GM12874 (cell line): ENCODE measurements around the gene ALDH1A3.

Source experiments
- TF ChIP-seq, protein P1 (sequence below): IDR thresholded peaks from 2 replicates; pipeline ENCODE4 v1.5.1; 2011; ENCODE audit warnings: low read depth, mild to moderate bottlenecking, control low read depth, low read length, moderate library complexity; ENCODE audit not compliant: insufficient read depth

Gene ALDH1A3

DNA sequence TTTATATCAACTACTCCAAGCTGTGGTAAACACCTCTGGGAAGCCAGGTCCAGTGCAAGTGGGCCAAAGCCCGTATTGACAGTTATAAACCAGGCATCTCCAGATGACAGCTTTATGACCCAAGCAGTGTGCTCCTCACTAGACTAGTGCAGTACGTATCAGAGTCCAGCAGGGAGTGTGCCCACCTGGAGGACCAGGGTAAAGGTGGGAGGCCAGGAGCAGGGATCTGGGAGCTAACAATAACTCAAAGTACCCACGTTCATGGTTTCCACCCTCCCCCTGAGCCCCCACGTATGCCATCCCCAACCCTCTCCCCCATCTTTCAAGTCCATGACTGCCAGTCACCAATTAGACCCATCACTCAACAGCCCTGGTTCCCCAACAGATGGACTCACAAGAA is 27.0 kb upstream of the ALDH1A3 start:
- TF ChIP-seq, protein P1, sequence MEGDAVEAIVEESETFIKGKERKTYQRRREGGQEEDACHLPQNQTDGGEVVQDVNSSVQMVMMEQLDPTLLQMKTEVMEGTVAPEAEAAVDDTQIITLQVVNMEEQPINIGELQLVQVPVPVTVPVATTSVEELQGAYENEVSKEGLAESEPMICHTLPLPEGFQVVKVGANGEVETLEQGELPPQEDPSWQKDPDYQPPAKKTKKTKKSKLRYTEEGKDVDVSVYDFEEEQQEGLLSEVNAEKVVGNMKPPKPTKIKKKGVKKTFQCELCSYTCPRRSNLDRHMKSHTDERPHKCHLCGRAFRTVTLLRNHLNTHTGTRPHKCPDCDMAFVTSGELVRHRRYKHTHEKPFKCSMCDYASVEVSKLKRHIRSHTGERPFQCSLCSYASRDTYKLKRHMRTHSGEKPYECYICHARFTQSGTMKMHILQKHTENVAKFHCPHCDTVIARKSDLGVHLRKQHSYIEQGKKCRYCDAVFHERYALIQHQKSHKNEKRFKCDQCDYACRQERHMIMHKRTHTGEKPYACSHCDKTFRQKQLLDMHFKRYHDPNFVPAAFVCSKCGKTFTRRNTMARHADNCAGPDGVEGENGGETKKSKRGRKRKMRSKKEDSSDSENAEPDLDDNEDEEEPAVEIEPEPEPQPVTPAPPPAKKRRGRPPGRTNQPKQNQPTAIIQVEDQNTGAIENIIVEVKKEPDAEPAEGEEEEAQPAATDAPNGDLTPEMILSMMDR = no peak

DNA sequence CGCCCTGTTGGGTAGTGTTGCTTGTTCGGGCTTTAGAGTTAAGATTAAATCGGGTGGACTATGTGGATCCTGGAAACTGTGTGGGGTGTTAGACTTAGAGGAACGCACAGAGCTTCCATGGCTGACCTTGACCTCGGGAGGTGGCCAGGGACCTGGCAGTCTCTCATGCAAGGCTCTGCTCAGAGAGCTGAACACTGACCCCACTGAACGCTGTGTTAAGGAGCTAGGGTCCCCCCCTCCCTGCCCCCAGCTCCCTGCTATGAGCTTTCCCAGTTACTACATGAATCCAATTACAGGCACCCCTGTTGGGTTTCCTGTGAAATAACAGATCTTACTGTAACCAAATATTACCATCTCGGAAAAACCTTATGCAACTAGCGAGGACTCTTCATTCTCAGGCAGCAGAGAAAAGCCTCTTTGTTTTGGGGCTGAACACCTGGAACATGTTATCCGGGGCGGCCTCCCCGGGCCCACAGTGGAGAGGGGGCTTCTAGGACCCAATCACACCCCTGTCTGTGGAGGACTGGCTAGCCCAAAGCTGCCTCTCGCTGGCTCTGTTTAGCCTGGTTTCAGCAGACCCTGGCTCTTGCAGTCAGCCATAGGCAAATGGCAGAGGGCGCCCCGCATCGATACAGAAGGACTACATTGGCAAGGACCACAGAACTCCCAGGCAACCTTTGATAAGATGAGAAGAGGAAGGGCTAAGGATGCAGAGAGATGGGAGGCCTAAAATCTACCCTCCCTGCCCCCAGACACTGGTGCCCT is 25.8 kb upstream of the ALDH1A3 start:
- TF ChIP-seq, protein P1 = no peak

DNA sequence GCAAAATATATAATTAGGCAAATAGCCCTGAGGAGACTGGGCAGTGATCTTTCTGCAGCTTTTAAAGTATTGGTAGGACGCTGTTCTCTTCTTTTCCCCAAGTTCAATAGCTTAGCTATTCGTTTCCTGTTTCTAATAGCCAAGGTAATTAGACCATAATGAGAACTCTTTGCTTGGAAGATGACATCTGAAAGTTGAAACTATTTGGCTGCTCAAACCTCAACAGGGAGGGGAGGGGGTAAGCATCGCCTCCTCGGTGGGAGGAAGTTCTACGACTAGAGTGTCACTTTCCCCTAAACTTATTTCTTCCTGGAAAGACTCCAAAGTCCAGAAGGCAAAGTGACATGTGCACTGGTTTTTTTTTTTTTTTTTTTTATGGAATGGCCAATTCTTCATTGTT is 22.8 kb upstream of the ALDH1A3 start:
- TF ChIP-seq, protein P1 = no peak

DNA sequence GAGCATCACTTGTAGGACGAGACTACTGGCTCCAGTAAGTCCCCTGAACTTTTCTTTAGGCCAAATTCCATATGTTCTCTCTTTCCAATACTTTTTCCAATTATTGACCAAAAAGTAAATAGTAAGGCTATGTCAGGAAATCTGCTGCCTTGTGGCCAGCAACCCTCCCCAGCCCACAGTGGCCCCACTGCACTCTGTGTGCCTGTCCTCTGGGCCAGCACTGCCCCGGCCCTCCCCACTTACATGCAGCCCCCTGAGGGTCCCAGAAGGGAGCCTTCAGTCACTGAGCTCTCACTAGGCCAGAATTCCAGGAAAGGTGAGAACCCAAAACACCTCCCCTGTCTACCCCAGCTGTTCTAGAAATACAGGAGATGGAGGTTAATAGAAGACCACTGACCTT is 21.3 kb upstream of the ALDH1A3 start:
- TF ChIP-seq, protein P1 = no peak

DNA sequence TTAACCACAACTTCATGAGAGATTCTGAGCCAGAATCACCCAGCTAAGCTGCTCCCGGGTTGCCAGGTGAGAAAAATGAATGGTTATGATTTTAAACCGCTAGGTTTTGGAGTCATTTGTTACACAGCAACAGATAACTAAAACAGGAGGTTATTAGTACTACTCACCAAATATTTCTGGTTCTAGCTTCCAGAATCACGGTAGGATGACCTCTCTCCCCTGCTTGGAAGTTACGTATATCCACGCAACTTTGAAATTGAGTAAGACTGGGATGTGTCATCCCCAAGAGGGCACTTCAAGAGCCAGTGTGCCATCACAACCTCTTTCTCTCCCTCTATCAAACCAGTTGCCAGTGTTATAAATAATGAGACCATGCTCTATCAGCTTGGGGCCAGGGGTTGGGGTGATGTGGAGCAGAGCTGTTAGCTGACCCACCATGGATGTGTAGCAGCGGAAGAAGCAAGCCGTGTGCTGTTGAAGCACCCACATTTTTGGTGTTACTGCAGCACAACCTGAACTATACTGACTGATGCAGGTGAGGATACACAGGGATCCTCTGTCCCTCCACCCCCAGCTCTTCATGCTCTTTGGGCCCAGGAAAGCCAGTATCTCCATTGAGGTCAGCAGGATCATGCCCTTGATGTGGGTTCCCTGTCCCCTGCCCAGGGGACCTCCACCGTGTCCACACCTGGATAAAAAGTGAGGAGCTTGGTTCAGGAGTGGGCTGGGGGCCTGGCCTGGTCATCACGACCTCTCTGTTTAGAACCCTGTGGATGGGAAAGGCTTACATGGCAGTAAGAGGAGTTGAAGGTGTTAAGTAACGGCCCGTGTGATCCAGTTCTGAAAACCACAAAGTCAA is 19.4 kb upstream of the ALDH1A3 start:
- TF ChIP-seq, protein P1 = no peak

DNA sequence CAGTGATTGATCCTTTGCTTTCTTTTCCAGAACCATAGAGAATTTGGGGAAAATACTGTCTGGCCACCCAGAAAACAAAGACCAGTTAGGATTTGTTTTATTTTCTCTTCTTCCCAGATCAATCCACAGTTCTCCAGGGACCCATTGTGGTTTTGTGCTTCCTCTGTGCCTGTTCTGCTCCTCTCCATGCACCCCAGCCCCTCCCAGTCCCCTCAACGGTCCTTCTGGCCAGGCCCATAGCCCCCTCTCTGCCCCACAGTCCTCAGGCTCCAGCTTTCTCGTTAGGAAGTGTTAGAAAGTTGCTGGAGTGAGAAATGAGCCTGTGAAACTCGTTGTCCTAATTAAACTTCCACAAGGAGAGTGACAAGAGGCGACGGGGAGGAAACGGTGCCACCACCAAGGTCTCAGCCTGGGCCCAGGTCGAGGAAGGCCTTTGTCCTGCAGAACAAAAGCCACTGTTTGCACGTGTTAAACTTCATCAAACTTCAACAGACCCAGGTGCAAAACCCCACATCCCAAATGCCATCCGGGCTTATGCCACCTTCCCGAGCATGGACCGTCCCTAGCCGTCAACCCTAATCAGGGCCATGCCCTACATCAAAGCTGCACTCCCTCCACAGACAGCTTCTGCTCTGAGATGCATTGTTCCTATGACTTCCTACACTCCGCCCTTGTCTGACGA is 18.7 kb upstream of the ALDH1A3 start:
- TF ChIP-seq, protein P1 = no peak

DNA sequence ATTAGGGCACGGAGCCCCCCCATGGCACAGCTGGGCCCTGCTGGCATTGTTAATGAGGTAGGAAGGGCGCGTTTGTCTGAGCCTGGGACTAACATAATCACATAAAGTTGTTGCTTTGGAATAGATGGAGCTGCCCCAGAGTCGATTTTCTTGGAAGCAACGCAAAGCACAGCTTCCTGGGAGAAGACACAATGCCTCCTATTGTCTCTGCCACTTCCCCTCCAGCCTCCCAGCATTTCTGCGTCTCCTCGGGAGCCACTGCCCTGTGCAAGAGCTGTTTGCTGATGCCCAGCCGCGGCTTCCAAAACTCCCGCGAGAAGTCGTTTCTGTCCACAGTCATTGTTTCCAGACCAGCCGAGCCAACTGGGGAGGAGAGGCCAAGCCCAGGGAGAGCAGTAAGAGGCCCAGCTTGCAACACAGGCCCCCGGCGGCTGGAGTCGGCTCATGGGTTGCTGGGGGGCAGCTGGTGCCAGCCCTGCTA is 18.1 kb upstream of the ALDH1A3 start:
- TF ChIP-seq, protein P1 = no peak
